Activated CD8-positive, alpha-beta memory T cell treated with anti-CD3 and anti-CD28 coated beads for 36 hours (primary cell): Measurements from ENCODE around the gene PKP4. TPM values are rescaled to one million over a fixed set of nuclear protein-coding genes. Genes with fewer than 3 reads are reported as not detected.

Source experiments
- CTCF ChIA-PET: fragments of 350-600 bp; sonication (Branson Sonifier 250); formaldehyde crosslinking; loops from one replicate; lab custom pipeline; 2021; ENCODE audit warnings: antibody characterized with exemption; lab: Charles Lee
- POLR2A ChIA-PET: fragments of 350-600 bp; sonication (Branson Sonifier 250); formaldehyde crosslinking; loops from one replicate; lab custom pipeline; 2021; ENCODE audit warnings: antibody characterized with exemption; lab: Charles Lee
- total RNA-seq, 2 experiments: library from RNA; stranded (reverse); gene quantifications; one replicate each; pipeline ENCODE4 v1.2.3, GENCODE V29; 2021

PKP4 gene
- total RNA-seq, 2 experiments from 2014 or later: 36.5 to 37.5 TPM

- ChIA-PET POLR2A (no interaction called here), CTCF (no interaction called here)
These were observed 32.8 kb downstream of the PKP4 start for GRCh38 chr2:158489366-158490112.

GRCh38 chr2:158491072-158491471 is 34.3 kb downstream of the PKP4 start:
- POLR2A ChIA-PET: no interaction called here
- CTCF ChIA-PET: no interaction called here

DNA sequence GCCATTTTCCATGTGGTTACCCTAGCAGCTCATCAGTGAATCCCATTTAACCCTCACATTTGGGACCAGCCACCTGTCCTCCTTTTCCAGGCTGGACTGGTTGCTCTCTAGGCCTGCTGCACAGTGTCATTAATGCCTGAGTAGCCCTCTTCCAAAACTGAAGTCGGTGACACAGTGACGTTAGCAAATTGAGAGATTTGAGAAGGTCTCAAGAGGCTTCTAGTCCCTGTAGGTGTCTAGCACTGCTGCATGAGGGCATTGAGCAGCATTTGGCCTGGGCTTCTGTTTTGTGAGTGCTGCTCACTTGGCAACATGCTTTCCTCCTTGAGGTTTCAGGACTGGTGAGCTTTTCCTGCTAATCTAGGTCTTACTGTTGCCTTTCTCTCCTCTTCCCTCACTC is 36.7 kb downstream of the PKP4 start:
- ChIA-PET POLR2A (no interaction called here), CTCF (no interaction called here)

DNA sequence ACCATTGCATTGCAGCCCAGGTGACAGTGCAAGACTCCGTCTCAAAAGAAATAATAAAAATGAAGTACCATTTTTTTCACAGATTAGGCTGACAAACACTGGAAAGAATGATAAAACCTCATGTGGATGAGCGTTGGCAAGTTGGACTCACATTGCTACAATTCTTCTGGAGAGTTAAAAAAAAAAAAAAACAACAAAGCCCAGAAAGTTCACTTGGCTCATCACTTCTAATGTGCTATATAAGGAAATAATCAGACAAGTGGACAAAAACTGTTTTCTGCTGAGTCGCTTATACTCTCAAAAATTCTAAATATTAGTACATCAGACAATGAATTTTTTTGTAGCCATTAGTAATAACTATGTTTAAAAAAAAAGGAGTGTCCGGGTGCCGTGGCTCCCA is 38.4 kb downstream of the PKP4 start:
- ChIA-PET CTCF (no interaction called here), POLR2A (no interaction called here)

- POLR2A ChIA-PET: no interaction called here
- CTCF ChIA-PET: no interaction called here
These were observed 40.2 kb downstream of the PKP4 start for GRCh38 chr2:158496986-158497385.

DNA sequence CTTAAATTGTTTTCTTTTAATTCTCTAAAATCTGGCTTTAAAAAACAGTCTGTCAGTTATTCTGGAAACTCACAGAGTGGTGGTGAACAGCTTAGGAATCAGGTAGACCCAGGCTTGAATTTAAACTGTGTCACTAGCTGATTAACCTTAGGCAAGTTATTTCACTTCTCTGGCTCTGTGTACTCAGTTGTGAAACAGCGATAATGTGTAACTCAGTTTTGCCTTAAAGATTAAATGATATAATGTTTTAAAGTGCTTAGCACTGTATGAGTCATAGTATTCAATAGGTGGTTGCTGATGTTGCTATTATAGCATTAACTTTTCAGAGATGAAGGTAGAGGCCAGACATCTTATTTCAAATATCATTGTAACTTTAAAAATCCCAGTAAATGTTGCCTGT is 40.7 kb downstream of the PKP4 start:
- ChIA-PET CTCF (no interaction called here), POLR2A (no interaction called here)

- ChIA-PET CTCF (no interaction called here), POLR2A (no interaction called here)
These were observed 41.4 kb downstream of the PKP4 start for GRCh38 chr2:158498043-158498748.

GRCh38 chr2:158498749-158499136 is 42.0 kb downstream of the PKP4 start:
- ChIA-PET CTCF (no interaction called here), POLR2A (no interaction called here)

- ChIA-PET CTCF (no interaction called here), POLR2A (no interaction called here)
These were observed 42.6 kb downstream of the PKP4 start for GRCh38 chr2:158499383-158499782.

- CTCF ChIA-PET: no interaction called here
- POLR2A ChIA-PET: no interaction called here
These were observed 43.6 kb downstream of the PKP4 start for GRCh38 chr2:158500333-158500732.

- ChIA-PET CTCF (no interaction called here), POLR2A (no interaction called here)
These were observed 44.5 kb downstream of the PKP4 start for GRCh38 chr2:158501301-158501700.

GRCh38 chr2:158502974-158503373 is 46.2 kb downstream of the PKP4 start:
- ChIA-PET CTCF (no interaction called here), POLR2A (no interaction called here)

DNA sequence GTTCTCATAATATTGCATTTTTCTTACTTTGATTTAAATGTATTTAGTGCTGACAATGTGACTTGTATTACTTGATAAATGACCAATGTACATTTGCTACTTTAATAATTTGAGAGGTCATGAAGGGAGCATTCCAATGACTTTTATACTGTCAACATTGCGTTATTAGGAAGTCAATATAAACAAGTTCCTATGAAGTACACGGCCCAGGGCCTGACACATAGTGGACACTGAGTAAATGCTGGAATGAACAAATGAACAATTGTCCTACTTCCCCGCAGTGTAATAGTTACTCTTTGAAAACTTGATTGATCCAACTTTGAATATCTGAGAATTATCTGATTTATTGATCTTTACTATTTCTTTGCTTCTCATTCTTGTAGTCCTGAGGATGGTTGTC is 47.3 kb downstream of the PKP4 start:
- ChIA-PET POLR2A (no interaction called here), CTCF (no interaction called here)

- ChIA-PET POLR2A (no interaction called here), CTCF (no interaction called here)
These were observed 48.7 kb downstream of the PKP4 start for GRCh38 chr2:158505448-158505934.

DNA sequence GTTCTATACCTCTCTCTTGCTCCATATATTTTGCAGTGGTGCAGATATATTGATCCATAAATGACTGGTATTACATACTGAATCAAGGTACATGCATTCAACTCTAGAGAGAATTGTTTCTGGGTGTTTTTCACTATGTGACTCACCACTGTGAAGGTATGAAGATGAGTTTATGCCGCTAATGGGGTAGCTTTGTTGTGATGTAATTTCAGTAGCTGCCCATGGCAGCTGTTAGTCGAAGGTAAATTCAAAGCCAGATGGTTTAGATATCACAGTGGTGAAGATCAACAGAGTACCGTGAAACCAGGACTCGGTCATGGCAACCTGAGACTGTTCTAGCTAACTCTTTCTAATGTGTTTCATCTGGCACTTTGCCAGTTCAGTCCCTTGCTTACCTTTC is 50.4 kb downstream of the PKP4 start:
- CTCF ChIA-PET: interaction anchor here (1.0 kb wide), 1 partner anchor 10 kb away, joined by 3 read pairs; no protein-coding TSS in a partner anchor
- POLR2A ChIA-PET: no interaction called here

- ChIA-PET POLR2A (no interaction called here), CTCF (interaction anchor here (1.0 kb wide), 1 partner anchor 10 kb away, joined by 3 read pairs; no protein-coding TSS in a partner anchor)
These were observed 50.9 kb downstream of the PKP4 start for GRCh38 chr2:158507679-158508078.

DNA sequence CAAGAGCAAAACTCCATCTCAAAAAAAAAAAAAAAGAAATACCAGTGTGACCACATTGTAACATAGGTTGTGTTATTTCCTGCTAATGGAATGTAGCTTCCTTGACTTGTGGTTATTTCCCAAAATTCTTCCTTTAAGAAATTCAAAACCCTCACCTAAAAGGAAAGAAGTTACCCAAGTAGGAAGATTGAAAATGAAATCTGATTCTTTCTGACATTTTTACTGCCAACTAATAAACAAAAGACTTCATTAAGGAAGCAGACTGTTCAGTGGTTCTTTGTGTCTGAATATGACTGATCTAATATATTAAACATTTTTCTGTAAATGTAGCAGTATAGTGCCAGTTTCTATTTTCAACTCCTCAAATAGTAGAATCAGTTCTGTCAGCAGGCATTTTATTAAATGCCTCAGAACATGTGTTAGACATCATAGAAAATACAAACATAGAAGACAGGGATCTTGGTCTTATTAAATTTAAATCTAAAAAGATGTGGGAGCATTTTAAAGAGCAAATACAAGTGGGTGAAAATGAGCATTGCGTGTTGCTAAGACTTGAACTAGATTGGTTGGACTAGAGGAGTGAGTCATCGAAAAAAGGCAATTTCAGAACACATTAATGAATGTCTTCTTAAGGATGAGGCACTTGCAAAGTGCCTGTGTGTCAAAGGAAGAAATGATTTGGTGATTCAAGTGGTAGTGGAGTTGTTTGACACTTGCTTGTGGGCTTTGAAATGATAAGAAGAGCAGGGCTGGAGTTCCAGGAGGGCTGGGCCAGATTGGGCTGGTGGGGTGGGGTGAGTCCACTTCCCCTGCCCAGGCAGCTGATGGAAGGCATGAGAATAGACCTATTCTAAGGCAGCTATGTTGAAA is 53.4 kb downstream of the PKP4 start:
- POLR2A ChIA-PET: no interaction called here
- CTCF ChIA-PET: no interaction called here

DNA sequence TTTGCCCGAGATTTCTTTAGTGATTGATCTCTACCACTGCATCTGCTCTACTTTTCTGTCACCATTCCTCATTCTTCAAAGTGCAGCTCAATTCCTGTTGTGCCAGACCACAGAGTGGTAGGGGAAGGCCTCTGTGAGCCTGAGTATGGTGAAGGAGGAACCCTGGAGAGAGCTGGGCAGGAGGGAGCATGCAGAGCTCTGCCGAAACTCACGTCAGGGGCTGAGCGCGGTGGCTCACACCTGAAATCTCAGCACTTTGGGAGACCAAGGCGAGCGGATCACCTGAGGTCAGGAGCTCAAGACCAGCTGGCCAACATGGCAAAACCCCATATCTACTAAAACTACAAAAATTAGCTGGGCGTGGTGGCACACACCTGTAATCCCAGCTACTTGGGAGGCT is 54.1 kb downstream of the PKP4 start:
- ChIA-PET POLR2A (no interaction called here), CTCF (no interaction called here)

DNA sequence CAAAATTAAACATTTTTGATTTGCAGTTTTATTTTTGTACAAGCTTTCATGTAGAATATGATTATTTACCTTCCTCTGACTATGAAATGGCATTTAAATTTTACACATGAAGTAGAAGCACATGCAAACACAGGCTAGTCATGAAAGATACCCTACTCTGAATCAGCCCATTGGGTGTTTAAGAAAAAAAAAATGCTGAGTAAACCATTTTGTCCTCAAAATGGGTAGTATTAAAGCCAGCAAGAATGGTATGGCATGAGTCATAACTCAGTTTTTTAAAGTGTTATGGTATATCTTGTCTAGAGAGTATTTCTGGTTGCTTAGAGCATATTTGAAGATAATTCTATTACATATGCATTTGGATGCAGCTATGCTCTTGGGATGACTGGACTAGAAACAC is 55.0 kb downstream of the PKP4 start:
- CTCF ChIA-PET: no interaction called here

GRCh38 chr2:158512323-158512722 is 55.6 kb downstream of the PKP4 start:
- POLR2A ChIA-PET: no interaction called here
- CTCF ChIA-PET: no interaction called here

More for the DNA sequence above, 55.0 kb downstream of the PKP4 start:
- POLR2A ChIA-PET: no interaction called here
